HepG2 (cell line): ENCODE measurements around the gene ACTN4. TPM values are rescaled to one million over a fixed set of nuclear protein-coding genes. Genes with fewer than 3 reads are reported as not detected.

Source experiments
- FOXM1 ChIP-seq: sonication (generic); formaldehyde crosslinking; IDR thresholded peaks from 2 replicates; pipeline ENCODE4 v1.5.0; 2020; ENCODE audit warnings: missing genetic modification reagents
- NFKB2 ChIP-seq: sonication (generic); formaldehyde crosslinking; IDR thresholded peaks from 2 replicates; pipeline ENCODE4 v1.4.0; 2020; ENCODE audit warnings: missing genetic modification reagents, borderline replicate concordance
- RAD21 ChIP-seq: fragments of 450-650 bp; formaldehyde crosslinking; IDR thresholded peaks from 2 replicates; pipeline ENCODE4 v1.5.0; 2020; ENCODE audit warnings: mild to moderate bottlenecking
- RARA ChIP-seq: IDR thresholded peaks from 2 replicates; pipeline ENCODE4 v1.6.1; 2016; ENCODE audit warnings: missing genetic modification reagents, missing compliant biosample characterization
- SOX13 ChIP-seq, 3 experiments: fragments of 450-650 bp in 1 of 3; sonication (generic) in 1 of 3; formaldehyde crosslinking in 1 of 3; IDR thresholded peaks in 2 of 3; conservative IDR thresholded peaks in 1 of 3; 2 replicates each; pipeline versions ENCODE4 v1.5.0 to v1.6.1; 2016 to 2020; ENCODE audit warnings: antibody characterized with exemption in 1 of 3, mild to moderate bottlenecking in 1 of 3, missing compliant biosample characterization in 1 of 3, missing genetic modification reagents in 1 of 3, moderate library complexity in 1 of 3
- ZKSCAN1 ChIP-seq: fragments of 150-350 bp; IDR thresholded peaks from 2 replicates; pipeline ENCODE4 v1.6.1; 2014; ENCODE audit warnings: low read length
- ZNF530 ChIP-seq: sonication (generic); formaldehyde crosslinking; IDR thresholded peaks from 2 replicates; pipeline ENCODE4 v1.5.0; 2020; ENCODE audit warnings: low read depth, mild to moderate bottlenecking, missing genetic modification reagents
- ZNF775 ChIP-seq: sonication (generic); formaldehyde crosslinking; IDR thresholded peaks from 2 replicates; pipeline ENCODE4 v1.4.0; 2020; ENCODE audit warnings: missing genetic modification reagents, mild to moderate bottlenecking, moderate library complexity, borderline replicate concordance
- polyA plus RNA-seq, 8 experiments: library from polyadenylated mRNA; depleted of rRNA in 3 of 8; stranded (reverse) in 7 of 8; unstranded in 1 of 8; fragments of >200 nt; fragmentation: Illumina TruSeq in 4 of 8; extraction: Trizol in 4 of 8; gene quantifications; 2 replicates each; pipeline versions ENCODE4 v1.2.1 to v1.2.3, GENCODE V29; 2011 to 2016; ENCODE audit warnings: low read depth in 4 of 8, missing spikeins in 1 of 8, mixed read lengths in 1 of 8; ENCODE audit not compliant: insufficient read depth in 1 of 8
- total RNA-seq, 5 experiments: library from RNA; depleted of rRNA; stranded (reverse); fragments of >200 nt; fragmentation: Illumina TruSeq; extraction: Trizol; gene quantifications; 2 replicates each; pipeline ENCODE4 v1.2.3, GENCODE V29; 2016; ENCODE audit warnings: low read depth in 1 of 5
- TF ChIP-seq, protein P1 (sequence below): sonication (generic); formaldehyde crosslinking; IDR thresholded peaks from 2 replicates; pipeline ENCODE4 v1.4.0; 2020; ENCODE audit warnings: missing genetic modification reagents; ENCODE audit errors: not compliant biosample characterization
- TF ChIP-seq, protein P2 (sequence below): sonication (generic); formaldehyde crosslinking; IDR thresholded peaks from 2 replicates; pipeline ENCODE4 v1.4.0; 2020; ENCODE audit warnings: missing genetic modification reagents, mild to moderate bottlenecking, borderline replicate concordance
- TF ChIP-seq, protein P3 (sequence below), 2 experiments: IDR thresholded peaks; 2 replicates each; pipeline ENCODE4 v1.6.1; 2011 to 2012; ENCODE audit warnings: low read length in 2 of 2, borderline replicate concordance in 1 of 2, low read depth in 1 of 2, mild to moderate bottlenecking in 1 of 2, moderate library complexity in 1 of 2
- TF ChIP-seq, protein P4 (sequence below): sonication (generic); formaldehyde crosslinking; IDR thresholded peaks from 2 replicates; pipeline ENCODE4 v1.4.0; 2020; ENCODE audit warnings: missing genetic modification reagents
- TF ChIP-seq, protein P5 (sequence below): sonication (generic); formaldehyde crosslinking; IDR thresholded peaks from 2 replicates; pipeline ENCODE4 v1.8.1; 2023; ENCODE audit warnings: mild to moderate bottlenecking, moderate library complexity, missing genetic modification reagents

ACTN4 gene
- total and polyA plus RNA-seq, 2 of the 13 experiments (the other 11 are each of a cell fraction or from before 2014, with no cell fraction given) = 171 to 192 TPM

DNA sequence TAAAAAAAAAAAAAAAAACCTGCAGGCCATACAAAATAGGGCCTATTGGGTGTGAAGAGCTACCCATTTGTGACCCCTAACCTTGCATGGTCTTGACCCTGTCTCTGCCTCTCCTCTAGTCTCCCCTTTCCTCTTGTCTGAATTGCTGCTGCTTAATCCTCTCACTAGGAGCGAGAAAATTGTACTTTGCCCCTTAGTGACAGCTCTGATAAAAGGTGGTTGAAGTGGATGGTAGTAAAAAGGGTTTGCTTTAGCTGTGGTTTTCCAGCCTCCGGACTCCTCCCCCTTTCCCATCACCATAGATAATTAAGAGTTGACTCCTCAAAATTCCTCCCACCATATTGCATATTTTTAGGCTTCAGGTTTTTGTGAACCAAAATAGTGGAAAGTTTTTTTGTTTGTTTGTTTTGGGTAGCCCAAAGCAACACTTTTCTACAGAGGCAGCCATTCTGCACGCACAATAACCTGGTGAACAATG, 23.5 kb downstream of the ACTN4 start (continued):
- TF ChIP-seq, protein P1, sequence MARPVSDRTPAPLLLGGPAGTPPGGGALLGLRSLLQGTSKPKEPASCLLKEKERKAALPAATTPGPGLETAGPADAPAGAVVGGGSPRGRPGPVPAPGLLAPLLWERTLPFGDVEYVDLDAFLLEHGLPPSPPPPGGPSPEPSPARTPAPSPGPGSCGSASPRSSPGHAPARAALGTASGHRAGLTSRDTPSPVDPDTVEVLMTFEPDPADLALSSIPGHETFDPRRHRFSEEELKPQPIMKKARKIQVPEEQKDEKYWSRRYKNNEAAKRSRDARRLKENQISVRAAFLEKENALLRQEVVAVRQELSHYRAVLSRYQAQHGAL (CRISPR knock-in tag) = no peak
- TF ChIP-seq NFKB2 (CRISPR knock-in tag) (no peak), FOXM1 (CRISPR knock-in tag) (no peak), ZNF530 (CRISPR knock-in tag) (no peak), RAD21 (CRISPR knock-in tag) (no peak), ZNF775 (CRISPR knock-in tag) (no peak), SOX13 (IDR thresholded peaks at IDR 0.05) (no peak), SOX13 (CRISPR knock-in tag; conservative IDR thresholded peaks at IDR 0.05 in 1 of 2, IDR thresholded peaks at IDR 0.05 in 1 of 2) (peak in 1 of 2 experiments; percentile 41; a peak in 1 of 4 replicates), RARA (peak; percentile 39), ZKSCAN1 (no peak)
- TF ChIP-seq, protein P2, sequence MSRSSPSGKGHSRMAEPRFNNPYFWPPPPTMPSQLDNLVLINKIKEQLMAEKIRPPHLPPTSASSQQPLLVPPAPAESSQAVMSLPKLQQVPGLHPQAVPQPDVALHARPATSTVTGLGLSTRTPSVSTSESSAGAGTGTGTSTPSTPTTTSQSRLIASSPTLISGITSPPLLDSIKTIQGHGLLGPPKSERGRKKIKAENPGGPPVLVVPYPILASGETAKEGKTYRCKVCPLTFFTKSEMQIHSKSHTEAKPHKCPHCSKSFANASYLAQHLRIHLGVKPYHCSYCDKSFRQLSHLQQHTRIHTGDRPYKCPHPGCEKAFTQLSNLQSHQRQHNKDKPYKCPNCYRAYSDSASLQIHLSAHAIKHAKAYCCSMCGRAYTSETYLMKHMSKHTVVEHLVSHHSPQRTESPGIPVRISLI (CRISPR knock-in tag) = no peak
- TF ChIP-seq, protein P3, sequence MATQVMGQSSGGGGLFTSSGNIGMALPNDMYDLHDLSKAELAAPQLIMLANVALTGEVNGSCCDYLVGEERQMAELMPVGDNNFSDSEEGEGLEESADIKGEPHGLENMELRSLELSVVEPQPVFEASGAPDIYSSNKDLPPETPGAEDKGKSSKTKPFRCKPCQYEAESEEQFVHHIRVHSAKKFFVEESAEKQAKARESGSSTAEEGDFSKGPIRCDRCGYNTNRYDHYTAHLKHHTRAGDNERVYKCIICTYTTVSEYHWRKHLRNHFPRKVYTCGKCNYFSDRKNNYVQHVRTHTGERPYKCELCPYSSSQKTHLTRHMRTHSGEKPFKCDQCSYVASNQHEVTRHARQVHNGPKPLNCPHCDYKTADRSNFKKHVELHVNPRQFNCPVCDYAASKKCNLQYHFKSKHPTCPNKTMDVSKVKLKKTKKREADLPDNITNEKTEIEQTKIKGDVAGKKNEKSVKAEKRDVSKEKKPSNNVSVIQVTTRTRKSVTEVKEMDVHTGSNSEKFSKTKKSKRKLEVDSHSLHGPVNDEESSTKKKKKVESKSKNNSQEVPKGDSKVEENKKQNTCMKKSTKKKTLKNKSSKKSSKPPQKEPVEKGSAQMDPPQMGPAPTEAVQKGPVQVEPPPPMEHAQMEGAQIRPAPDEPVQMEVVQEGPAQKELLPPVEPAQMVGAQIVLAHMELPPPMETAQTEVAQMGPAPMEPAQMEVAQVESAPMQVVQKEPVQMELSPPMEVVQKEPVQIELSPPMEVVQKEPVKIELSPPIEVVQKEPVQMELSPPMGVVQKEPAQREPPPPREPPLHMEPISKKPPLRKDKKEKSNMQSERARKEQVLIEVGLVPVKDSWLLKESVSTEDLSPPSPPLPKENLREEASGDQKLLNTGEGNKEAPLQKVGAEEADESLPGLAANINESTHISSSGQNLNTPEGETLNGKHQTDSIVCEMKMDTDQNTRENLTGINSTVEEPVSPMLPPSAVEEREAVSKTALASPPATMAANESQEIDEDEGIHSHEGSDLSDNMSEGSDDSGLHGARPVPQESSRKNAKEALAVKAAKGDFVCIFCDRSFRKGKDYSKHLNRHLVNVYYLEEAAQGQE (IDR thresholded peaks at IDR 0.05; ENCODE audit: borderline replicate concordance in 1 of 2, low read depth in 1 of 2, low read length in 2 of 2) = no peak
- TF ChIP-seq, protein P4, sequence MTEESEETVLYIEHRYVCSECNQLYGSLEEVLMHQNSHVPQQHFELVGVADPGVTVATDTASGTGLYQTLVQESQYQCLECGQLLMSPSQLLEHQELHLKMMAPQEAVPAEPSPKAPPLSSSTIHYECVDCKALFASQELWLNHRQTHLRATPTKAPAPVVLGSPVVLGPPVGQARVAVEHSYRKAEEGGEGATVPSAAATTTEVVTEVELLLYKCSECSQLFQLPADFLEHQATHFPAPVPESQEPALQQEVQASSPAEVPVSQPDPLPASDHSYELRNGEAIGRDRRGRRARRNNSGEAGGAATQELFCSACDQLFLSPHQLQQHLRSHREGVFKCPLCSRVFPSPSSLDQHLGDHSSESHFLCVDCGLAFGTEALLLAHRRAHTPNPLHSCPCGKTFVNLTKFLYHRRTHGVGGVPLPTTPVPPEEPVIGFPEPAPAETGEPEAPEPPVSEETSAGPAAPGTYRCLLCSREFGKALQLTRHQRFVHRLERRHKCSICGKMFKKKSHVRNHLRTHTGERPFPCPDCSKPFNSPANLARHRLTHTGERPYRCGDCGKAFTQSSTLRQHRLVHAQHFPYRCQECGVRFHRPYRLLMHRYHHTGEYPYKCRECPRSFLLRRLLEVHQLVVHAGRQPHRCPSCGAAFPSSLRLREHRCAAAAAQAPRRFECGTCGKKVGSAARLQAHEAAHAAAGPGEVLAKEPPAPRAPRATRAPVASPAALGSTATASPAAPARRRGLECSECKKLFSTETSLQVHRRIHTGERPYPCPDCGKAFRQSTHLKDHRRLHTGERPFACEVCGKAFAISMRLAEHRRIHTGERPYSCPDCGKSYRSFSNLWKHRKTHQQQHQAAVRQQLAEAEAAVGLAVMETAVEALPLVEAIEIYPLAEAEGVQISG (CRISPR knock-in tag) = no peak
- TF ChIP-seq, protein P5, sequence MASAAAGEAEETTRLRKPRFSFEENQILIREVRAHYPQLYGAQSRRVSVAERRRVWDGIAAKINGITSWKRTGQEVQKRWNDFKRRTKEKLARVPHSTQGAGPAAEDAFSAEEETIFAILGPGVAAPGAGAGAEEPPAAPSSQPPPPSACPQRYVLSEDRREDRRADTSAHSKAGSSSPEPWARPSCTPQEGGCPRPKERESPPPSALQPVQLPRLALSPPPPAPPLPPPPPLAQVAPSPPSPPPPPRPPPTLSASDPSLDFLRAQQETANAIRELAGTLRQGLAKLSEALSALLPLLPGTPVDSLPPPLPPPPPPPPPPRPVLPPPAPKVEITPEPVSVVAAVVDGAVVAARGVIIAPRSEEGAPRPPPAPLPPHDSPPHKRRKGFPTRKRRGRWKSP (CRISPR knock-in tag) = no peak
